ENCODE data around the gene SLC24A1. TPM values are rescaled to one million over a fixed set of nuclear protein-coding genes. Genes with fewer than 3 reads are reported as not detected.

Gene SLC24A1
- total RNA-seq, 4 donors from 2014 or later, result 1.7 to 5.8 (median 3.6) TPM

DNA sequence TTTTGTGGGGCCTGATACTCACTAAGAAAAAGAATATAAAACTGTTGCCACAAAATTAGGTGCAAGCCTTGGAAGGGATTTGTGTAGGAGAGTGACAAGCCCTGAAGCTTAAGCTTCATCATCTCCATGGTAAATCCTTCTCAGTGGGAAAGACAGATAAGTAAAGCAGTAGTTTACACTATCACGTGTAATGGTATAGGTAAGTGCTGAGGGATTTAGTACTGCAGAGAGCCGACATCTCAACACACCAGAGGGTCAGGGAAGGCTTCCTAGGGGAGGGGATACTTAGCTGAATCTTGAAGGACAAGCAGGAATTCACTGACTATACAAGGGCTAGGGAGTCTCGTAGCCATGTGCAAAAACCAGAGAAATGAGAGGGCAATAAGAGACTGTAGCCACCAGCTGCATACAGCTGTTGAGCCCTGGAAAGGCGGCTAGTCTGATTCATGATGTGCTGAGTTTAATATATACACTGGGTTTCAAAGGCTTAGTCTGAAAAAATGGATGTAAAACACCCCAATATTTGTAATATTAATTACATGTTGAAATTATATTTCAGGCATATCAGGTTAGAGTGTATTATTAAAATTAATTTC, 11.1 kb downstream of the SLC24A1 start:
- H3K4me3 ChIP-seq, result no peak overlapping the region
- WGBS, 2 donors, result 79 to 82% methylated on average over 4 of the region's 4 CpGs
- intact Hi-C loops (cut with DNase I), result no loop called here
- no peak for DNase-seq
- H3K27ac ChIP-seq, result no peak overlapping the region
- H3K36me3 ChIP-seq, result no peaks in the 10 kb centered on the region
- no peaks in the 10 kb centered on the region for H3K4me1 ChIP-seq
- no peaks in the 10 kb centered on the region for H3K9me3 ChIP-seq
- no peaks in the 10 kb centered on the region for H3K27me3 ChIP-seq
- TF ChIP-seq POLR2A (IDR thresholded peaks at IDR 0.05), result no peak
- TF ChIP-seq, protein P1, sequence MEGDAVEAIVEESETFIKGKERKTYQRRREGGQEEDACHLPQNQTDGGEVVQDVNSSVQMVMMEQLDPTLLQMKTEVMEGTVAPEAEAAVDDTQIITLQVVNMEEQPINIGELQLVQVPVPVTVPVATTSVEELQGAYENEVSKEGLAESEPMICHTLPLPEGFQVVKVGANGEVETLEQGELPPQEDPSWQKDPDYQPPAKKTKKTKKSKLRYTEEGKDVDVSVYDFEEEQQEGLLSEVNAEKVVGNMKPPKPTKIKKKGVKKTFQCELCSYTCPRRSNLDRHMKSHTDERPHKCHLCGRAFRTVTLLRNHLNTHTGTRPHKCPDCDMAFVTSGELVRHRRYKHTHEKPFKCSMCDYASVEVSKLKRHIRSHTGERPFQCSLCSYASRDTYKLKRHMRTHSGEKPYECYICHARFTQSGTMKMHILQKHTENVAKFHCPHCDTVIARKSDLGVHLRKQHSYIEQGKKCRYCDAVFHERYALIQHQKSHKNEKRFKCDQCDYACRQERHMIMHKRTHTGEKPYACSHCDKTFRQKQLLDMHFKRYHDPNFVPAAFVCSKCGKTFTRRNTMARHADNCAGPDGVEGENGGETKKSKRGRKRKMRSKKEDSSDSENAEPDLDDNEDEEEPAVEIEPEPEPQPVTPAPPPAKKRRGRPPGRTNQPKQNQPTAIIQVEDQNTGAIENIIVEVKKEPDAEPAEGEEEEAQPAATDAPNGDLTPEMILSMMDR (IDR thresholded peaks at IDR 0.05), result no peak

DNA sequence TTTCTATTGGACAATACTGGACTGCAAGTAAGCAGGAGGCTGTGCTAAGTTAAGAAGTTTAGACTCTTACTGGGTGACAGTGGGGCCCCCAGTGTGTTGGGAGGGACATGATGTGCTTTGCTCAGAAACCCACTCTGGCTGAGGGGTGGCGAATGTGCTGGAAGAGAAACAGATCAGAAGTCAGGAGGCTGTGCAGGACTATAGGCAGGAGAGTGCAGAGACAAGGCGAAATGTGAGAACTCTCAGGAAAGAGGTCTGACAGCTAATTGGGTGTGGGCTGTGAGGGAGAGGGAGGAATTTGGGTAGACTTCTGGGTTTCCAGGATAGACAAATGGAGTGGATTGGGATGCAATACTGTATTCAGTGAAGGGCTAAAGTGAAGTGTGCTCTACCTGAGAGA, 12.0 kb downstream of the SLC24A1 start:
- Histone ChIP-seq H3K9me3 (no peaks in the 10 kb centered on the region), H3K27ac (no peak overlapping the region), H3K36me3 (no peaks in the 10 kb centered on the region), H3K4me1 (peaks cover 0 to 6% (median 0%) of the 10 kb centered on the region in 3 donors), H3K4me3 (no peak overlapping the region), H3K27me3 (no peaks in the 10 kb centered on the region)
- no peak for DNase-seq
- 87 to 93% methylated on average over 2 of the region's 2 CpGs for WGBS, 2 donors
- intact Hi-C loops (cut with DNase I), result no loop called here
- TF ChIP-seq, protein P1 (IDR thresholded peaks at IDR 0.05), result no peak
- TF ChIP-seq POLR2A (IDR thresholded peaks at IDR 0.05), result no peak

DNA sequence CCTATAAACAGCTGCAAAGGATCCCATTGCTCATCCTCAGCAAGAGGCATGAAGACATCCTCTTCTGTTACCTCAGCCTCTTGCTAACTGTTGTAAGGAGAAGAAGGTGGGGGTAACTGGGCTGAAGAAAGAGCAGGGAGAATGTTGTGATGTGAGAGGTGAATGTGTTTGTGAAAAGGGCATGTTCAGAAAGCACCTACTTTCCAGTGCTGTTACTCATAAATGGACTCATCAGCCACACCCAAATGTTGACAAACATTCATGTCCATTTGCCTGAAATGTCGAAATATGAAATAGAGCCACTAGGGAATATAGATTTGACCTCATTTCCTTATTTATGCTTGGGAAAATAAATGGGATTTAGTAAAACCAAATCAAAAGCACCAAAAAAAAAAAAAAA, 12.6 kb downstream of the SLC24A1 start:
- TF ChIP-seq POLR2A (IDR thresholded peaks at IDR 0.05), result no peak
- TF ChIP-seq, protein P1 (IDR thresholded peaks at IDR 0.05), result no peak
- Histone ChIP-seq H3K4me1 (peaks cover 0 to 8% (median 0%) of the 10 kb centered on the region in 3 donors), H3K27me3 (no peaks in the 10 kb centered on the region), H3K27ac (no peak overlapping the region), H3K36me3 (no peaks in the 10 kb centered on the region), H3K9me3 (no peaks in the 10 kb centered on the region), H3K4me3 (no peak overlapping the region)
- intact Hi-C loops (cut with DNase I), result no loop called here
- WGBS, 2 donors, result 82 to 100% methylated on average over 1 of the region's 1 CpG
- no peak for DNase-seq

DNA sequence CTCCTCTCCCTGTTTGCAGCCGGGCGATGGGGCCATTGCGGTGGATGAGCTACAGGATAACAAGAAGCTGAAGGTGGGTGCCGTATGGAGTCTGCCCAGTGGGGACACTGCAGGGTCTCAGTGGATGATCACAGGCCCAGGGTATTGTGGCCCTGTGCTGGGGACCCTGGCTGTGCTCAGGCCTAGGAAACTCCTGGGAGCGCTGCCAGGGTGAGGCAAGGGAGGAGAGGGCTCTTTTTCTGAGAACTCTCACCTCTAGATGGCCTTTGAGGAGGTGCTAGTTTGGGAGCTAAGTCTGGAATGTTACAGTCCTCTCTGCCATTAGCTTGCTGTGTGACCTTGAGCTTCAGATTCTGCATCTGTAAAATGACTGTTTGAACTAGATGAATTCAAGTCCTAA, 16.4 kb downstream of the SLC24A1 start:
- intact Hi-C loops (cut with DNase I), result no loop called here
- Histone ChIP-seq H3K4me3 (no peak overlapping the region), H3K4me1 (peaks cover 0 to 11% (median 0%) of the 10 kb centered on the region in 3 donors), H3K36me3 (no peaks in the 10 kb centered on the region), H3K9me3 (no peaks in the 10 kb centered on the region), H3K27me3 (no peaks in the 10 kb centered on the region), H3K27ac (no peak overlapping the region)
- DNase-seq, result no peak
- WGBS, 2 donors, result 67 to 100% methylated on average over 1 to 2 of the region's 5 CpGs
- TF ChIP-seq, protein P1 (IDR thresholded peaks at IDR 0.05), result no peak
- TF ChIP-seq POLR2A (IDR thresholded peaks at IDR 0.05), result no peak

DNA sequence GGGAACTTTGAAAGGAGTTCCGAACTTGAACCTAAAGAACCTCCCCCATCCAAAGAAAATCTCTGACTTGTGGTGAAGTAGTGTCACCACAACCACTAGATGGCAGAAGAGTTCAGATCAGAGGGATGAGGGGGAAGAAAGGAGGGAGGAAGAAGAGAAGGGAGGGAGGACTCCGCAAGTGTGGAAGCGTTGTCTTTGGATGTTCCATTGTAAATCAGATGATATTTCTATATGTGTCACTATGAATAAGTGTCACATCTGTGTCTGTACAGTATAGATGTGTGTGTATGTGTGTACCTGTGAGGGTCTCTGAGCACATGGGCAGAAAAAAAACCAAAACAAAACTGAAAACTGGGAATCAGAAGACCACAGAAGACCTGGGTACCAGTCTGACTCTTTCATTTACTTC, 16.9 kb downstream of the SLC24A1 start:
- H3K36me3 ChIP-seq, result no peaks in the 10 kb centered on the region
- H3K9me3 ChIP-seq, result no peaks in the 10 kb centered on the region
- intact Hi-C loops (cut with DNase I), result no loop called here
- H3K27me3 ChIP-seq, result no peaks in the 10 kb centered on the region
- WGBS, 2 donors, result 1 to 2% methylated on average over 3 of the region's 3 CpGs
- no peak overlapping the region for H3K4me3 ChIP-seq
- H3K27ac ChIP-seq, result no peak overlapping the region
- DNase-seq, result no peak
- peaks cover 0 to 11% (median 0%) of the 10 kb centered on the region in 3 donors for H3K4me1 ChIP-seq
- TF ChIP-seq, protein P1 (IDR thresholded peaks at IDR 0.05), result peak; percentile 62 to 80 (median 74)
- no peak for TF ChIP-seq POLR2A (IDR thresholded peaks at IDR 0.05)

Data from esophagus squamous epithelium (tissue), 5 donors.